Smooth muscle cell (in vitro differentiated cells): ENCODE data around the gene CTBP2. TPM values are rescaled to one million over a fixed set of nuclear protein-coding genes. Genes with fewer than 3 reads are reported as not detected.

Source experiments
- DNase-seq: peaks from one replicate; lab custom pipeline; 2025; ENCODE audit not compliant: unreplicated experiment; lab: John Stamatoyannopoulos, UW
- H2AFZ ChIP-seq: fragments of 200-600 bp; sonication (generic); 2 replicates; pipeline ENCODE4 v1.6.0; 2016; ENCODE audit warnings: antibody characterized with exemption, low read depth, mild to moderate bottlenecking
- H3F3A ChIP-seq: fragments of 200-600 bp; sonication (generic); 2 replicates; pipeline ENCODE4 v1.6.0; 2017; ENCODE audit warnings: antibody characterized with exemption, low read depth
- H3K27ac ChIP-seq: fragments of 200-600 bp; sonication (generic); 2 replicates; pipeline ENCODE4 v1.5.1; 2016; ENCODE audit warnings: low read depth, mild to moderate bottlenecking
- H3K27me3 ChIP-seq: fragments of 200-600 bp; sonication (generic); 2 replicates; pipeline ENCODE4 v1.6.1; 2016; ENCODE audit warnings: low read depth, mild to moderate bottlenecking
- H3K36me3 ChIP-seq: fragments of 200-600 bp; sonication (generic); 2 replicates; pipeline ENCODE4 v1.5.1; 2016; ENCODE audit warnings: low read depth
- H3K4me1 ChIP-seq: fragments of 200-600 bp; sonication (generic); 2 replicates; pipeline ENCODE4 v1.5.1; 2016; ENCODE audit warnings: low read depth
- H3K4me2 ChIP-seq: fragments of 200-600 bp; sonication (generic); 2 replicates; pipeline ENCODE4 v1.6.0; 2016; ENCODE audit warnings: mild to moderate bottlenecking
- H3K4me3 ChIP-seq: fragments of 200-600 bp; sonication (generic); 2 replicates; pipeline ENCODE4 v1.5.1; 2016; ENCODE audit warnings: mild to moderate bottlenecking
- H3K79me2 ChIP-seq: fragments of 200-600 bp; sonication (generic); 2 replicates; pipeline ENCODE4 v1.6.0; 2016; ENCODE audit warnings: low read depth, mild to moderate bottlenecking
- H3K9ac ChIP-seq: fragments of 200-600 bp; sonication (generic); 2 replicates; pipeline ENCODE4 v1.6.0; 2016; ENCODE audit warnings: low read depth
- H3K9me3 ChIP-seq: fragments of 200-600 bp; sonication (generic); replicated peaks from 2 replicates; pipeline ENCODE4 v1.5.1; 2016; ENCODE audit warnings: low read depth
- H4K20me1 ChIP-seq: fragments of 200-600 bp; sonication (generic); 2 replicates; pipeline ENCODE4 v1.6.0; 2016; ENCODE audit warnings: low read depth
- CTCF ChIP-seq: fragments of 200-600 bp; sonication (generic); IDR thresholded peaks from 2 replicates; pipeline ENCODE4 v1.5.1; 2017; ENCODE audit warnings: borderline replicate concordance, mild to moderate bottlenecking, antibody characterized with exemption; ENCODE audit not compliant: insufficient read depth, poor library complexity, severe bottlenecking
- WGBS: methylation state at CpG from one replicate; pipeline ENCODE4 v1.1.7; 2016; ENCODE audit warnings: low lambda C conversion rate; 5-methylcytosine and 5-hydroxymethylcytosine counted together
- polyA plus RNA-seq: library from polyadenylated mRNA; unstranded; fragments of >200 nt; fragmentation: Nextera tagmentation; extraction: Ambion mirVana; gene quantifications from 2 replicates; pipeline ENCODE4 v1.2.1, GENCODE V29; 2016
- total RNA-seq: library from RNA; depleted of rRNA; stranded (reverse); fragments of >200 nt; gene quantifications from 2 replicates; pipeline ENCODE4 v1.2.3, GENCODE V29; 2014

The CTBP2 gene
- total and polyA plus RNA-seq, 2 experiments from 2014 or later: 49.9 to 69.5 TPM

GRCh38 chr10:125123476-125124114, 36.8 kb downstream of the CTBP2 start:
- peaks cover 100% of the 10 kb centered on the region for H4K20me1 ChIP-seq
- no peak overlapping the region for H2AFZ ChIP-seq
- H3F3A ChIP-seq: no peaks in the 10 kb centered on the region
- no peak for TF ChIP-seq CTCF
- peaks cover 6% of the 10 kb centered on the region for H3K4me1 ChIP-seq
- H3K36me3 ChIP-seq: no peaks in the 10 kb centered on the region
- peaks cover 100% of the 10 kb centered on the region for H3K79me2 ChIP-seq
- no peaks in the 10 kb centered on the region for H3K27me3 ChIP-seq
- H3K9ac ChIP-seq: no peak overlapping the region
- H3K9me3 ChIP-seq: no peaks in the 10 kb centered on the region
- no peak overlapping the region for H3K4me3 ChIP-seq
- DNase-seq: no peak
- no peak overlapping the region for H3K27ac ChIP-seq
- H3K4me2 ChIP-seq: no peak overlapping the region
- 96% methylated on average over 13 of the region's 13 CpGs for WGBS

GRCh38 chr10:125122566-125122965, 37.8 kb downstream of the CTBP2 start:
- Histone ChIP-seq H3K4me1 (peaks cover 6% of the 10 kb centered on the region), H4K20me1 (peaks cover 100% of the 10 kb centered on the region)
- no peak for DNase-seq

GRCh38 chr10:125121003-125121402, 39.4 kb downstream of the CTBP2 start:
- 97% methylated on average over 8 of the region's 8 CpGs for WGBS
- Histone ChIP-seq H3K9ac (no peak overlapping the region), H3F3A (no peaks in the 10 kb centered on the region), H3K9me3 (no peaks in the 10 kb centered on the region), H3K4me3 (no peak overlapping the region), H3K4me2 (no peak overlapping the region), H3K36me3 (no peaks in the 10 kb centered on the region), H3K4me1 (peaks cover 6% of the 10 kb centered on the region), H3K27ac (no peak overlapping the region), H3K79me2 (peaks cover 100% of the 10 kb centered on the region), H4K20me1 (peaks cover 100% of the 10 kb centered on the region), H2AFZ (no peak overlapping the region), H3K27me3 (no peaks in the 10 kb centered on the region)
- no peak for TF ChIP-seq CTCF
- no peak for DNase-seq

More at GRCh38 chr10:125122566-125122965, 37.8 kb downstream of the CTBP2 start:
- Histone ChIP-seq H3K9ac (no peak overlapping the region), H3K27ac (no peak overlapping the region), H3K36me3 (no peaks in the 10 kb centered on the region), H3K9me3 (no peaks in the 10 kb centered on the region), H2AFZ (no peak overlapping the region), H3K27me3 (no peaks in the 10 kb centered on the region), H3F3A (no peaks in the 10 kb centered on the region), H3K4me3 (no peak overlapping the region), H3K4me2 (no peak overlapping the region), H3K79me2 (peaks cover 100% of the 10 kb centered on the region)
- no peak for TF ChIP-seq CTCF
- 97% methylated on average over 8 of the region's 8 CpGs for WGBS

GRCh38 chr10:125120053-125120710, 40.2 kb downstream of the CTBP2 start:
- H3F3A ChIP-seq: no peaks in the 10 kb centered on the region
- H3K27ac ChIP-seq: no peak overlapping the region
- H4K20me1 ChIP-seq: peaks cover 100% of the 10 kb centered on the region
- no peaks in the 10 kb centered on the region for H3K36me3 ChIP-seq
- peaks cover 6% of the 10 kb centered on the region for H3K4me1 ChIP-seq
- H3K79me2 ChIP-seq: peaks cover 100% of the 10 kb centered on the region
- WGBS: 93% methylated on average over 11 of the region's 11 CpGs
- H3K9me3 ChIP-seq: no peaks in the 10 kb centered on the region
- no peak overlapping the region for H2AFZ ChIP-seq
- no peak overlapping the region for H3K4me2 ChIP-seq
- DNase-seq: no peak
- no peak for TF ChIP-seq CTCF
- H3K27me3 ChIP-seq: no peaks in the 10 kb centered on the region
- no peak overlapping the region for H3K4me3 ChIP-seq
- H3K9ac ChIP-seq: no peak overlapping the region
